Endothelial cell of umbilical vein (primary cell): Measurements from ENCODE around the gene CIBAR2. TPM values are rescaled to one million over a fixed set of nuclear protein-coding genes. Genes with fewer than 3 reads are reported as not detected.

ENCODE experiments used
- BruUV-seq: library from RNA; stranded (reverse); fragments of 400-500 nt; replicated peaks from 2 replicates; lab custom pipeline; 2021; lab: Mats Ljungman, UMichigan
- CTCF ChIA-PET: fragments of 300-600, 350-600 bp; sonication (Branson Sonifier 250); formaldehyde crosslinking; loops from one replicate; lab custom pipeline; 2021; ENCODE audit warnings: antibody characterized with exemption, inconsistent platforms; lab: Charles Lee
- POLR2A ChIA-PET: fragments of 300-600, 350-600 bp; sonication (Branson Sonifier 250); formaldehyde crosslinking; loops from one replicate; lab custom pipeline; 2021; ENCODE audit warnings: antibody characterized with exemption, inconsistent platforms; lab: Charles Lee
- DNase-seq: peaks from one replicate; pipeline ENCODE4 v3.0.0-alpha.2; 2011; ENCODE audit warnings: low read depth, low spot score
- FAIRE-seq: peaks from 2 replicates; lab custom pipeline; 2011; peaks lifted over from hg19 to GRCh38; lab: Jason Lieb, UNC
- H2AFZ ChIP-seq: 2 replicates; pipeline ENCODE4 v1.6.0; 2012; ENCODE audit warnings: low read depth, low read length, control low read depth, inconsistent platforms
- H3K27ac ChIP-seq: 2 replicates; pipeline ENCODE4 v1.5.1; 2011; ENCODE audit warnings: low read depth, mild to moderate bottlenecking, control low read depth, low read length, moderate library complexity; ENCODE audit not compliant: insufficient read depth
- H3K27me3 ChIP-seq, 2 experiments: 2 replicates each; pipeline versions ENCODE4 v1.6.0 to v1.6.1; 2011; ENCODE audit warnings: low read length in 2 of 2, mixed read lengths in 1 of 2; ENCODE audit not compliant: control insufficient read depth in 2 of 2, insufficient read depth in 2 of 2
- H3K36me3 ChIP-seq, 2 experiments: 2 replicates in 1 of 2; 3 replicates in 1 of 2; pipeline ENCODE4 v1.5.1; 2011; ENCODE audit warnings: low read length in 2 of 2, mild to moderate bottlenecking in 1 of 2, moderate library complexity in 1 of 2; ENCODE audit not compliant: control insufficient read depth in 2 of 2, insufficient read depth in 2 of 2; ENCODE audit errors: extremely low read depth in 1 of 2
- H3K4me1 ChIP-seq: 3 replicates; pipeline ENCODE4 v1.5.1; 2011; ENCODE audit warnings: mild to moderate bottlenecking, low read length; ENCODE audit not compliant: control insufficient read depth, insufficient read depth; ENCODE audit errors: extremely low read depth
- H3K4me2 ChIP-seq: 2 replicates; pipeline ENCODE4 v1.6.1; 2011; ENCODE audit warnings: low read length, control low read depth, mixed read lengths; ENCODE audit not compliant: insufficient read depth
- H3K4me3 ChIP-seq, 3 experiments: fragments of 200-600 bp in 1 of 3; sonication (generic), shearing (Covaris generic) in 1 of 3; replicated peaks in 1 of 3; 2 replicates each; pipeline ENCODE4 v1.5.1; 2011 to 2016; ENCODE audit warnings: control low read depth in 3 of 3, low read length in 3 of 3, mild to moderate bottlenecking in 2 of 3, inconsistent platforms in 1 of 3, low read depth in 1 of 3, moderate library complexity in 1 of 3; ENCODE audit not compliant: insufficient read depth in 1 of 3
- H3K79me2 ChIP-seq: 2 replicates; pipeline ENCODE4 v1.6.0; 2012; ENCODE audit warnings: low read length, inconsistent platforms; ENCODE audit not compliant: control insufficient read depth, insufficient read depth
- H3K9ac ChIP-seq: replicated peaks from 2 replicates; pipeline ENCODE3; 2011; ENCODE audit warnings: low read length, control low read depth; ENCODE audit not compliant: insufficient read depth; ENCODE audit errors: extremely low read depth
- H3K9me1 ChIP-seq: replicated peaks from 3 replicates; pipeline ENCODE4 v1.6.0; 2011; ENCODE audit warnings: mild to moderate bottlenecking, low read length; ENCODE audit not compliant: control insufficient read depth, insufficient read depth; ENCODE audit errors: extremely low read depth
- H3K9me3 ChIP-seq: replicated peaks from 2 replicates; pipeline ENCODE4 v1.5.1; 2012; ENCODE audit warnings: low read length, inconsistent platforms; ENCODE audit not compliant: control insufficient read depth, insufficient read depth
- H4K20me1 ChIP-seq: replicated peaks from 2 replicates; pipeline ENCODE3; 2011; ENCODE audit warnings: mild to moderate bottlenecking, low read length; ENCODE audit not compliant: control insufficient read depth, insufficient read depth; ENCODE audit errors: extremely low read depth
- CTCF ChIP-seq, 2 donors: IDR thresholded peaks; 1 replicate in 1 of 2; 2 replicates in 1 of 2; pipeline ENCODE4 v1.5.1; 2011; ENCODE audit warnings: low read length in 2 of 2, mild to moderate bottlenecking in 2 of 2, moderate library complexity in 2 of 2, control low read depth in 1 of 2, inconsistent platforms in 1 of 2, low read depth in 1 of 2; ENCODE audit not compliant: insufficient read depth in 1 of 2; ENCODE audit errors: extremely low read depth in 1 of 2
- EZH2 ChIP-seq: IDR thresholded peaks from 2 replicates; pipeline ENCODE4 v1.6.1; 2012; ENCODE audit warnings: borderline replicate concordance, low read depth, mild to moderate bottlenecking, moderate library complexity, low read length, inconsistent platforms; ENCODE audit not compliant: severe bottlenecking
- FOS ChIP-seq: IDR thresholded peaks from 2 replicates; pipeline ENCODE4 v1.6.1; 2011; ENCODE audit warnings: mild to moderate bottlenecking, low read length, moderate library complexity, borderline replicate concordance; ENCODE audit not compliant: insufficient read depth
- GATA2 ChIP-seq: IDR thresholded peaks from 2 replicates; pipeline ENCODE4 v1.7.0; 2011; ENCODE audit warnings: low read depth, mild to moderate bottlenecking, moderate library complexity, mixed read lengths, low read length; ENCODE audit not compliant: insufficient read length, insufficient read depth
- JUN ChIP-seq: IDR thresholded peaks from 2 replicates; pipeline ENCODE4 v1.6.1; 2011; ENCODE audit warnings: borderline replicate concordance, low read depth; ENCODE audit not compliant: insufficient read length, insufficient read depth
- MAX ChIP-seq: IDR thresholded peaks from 2 replicates; pipeline ENCODE4 v1.6.1; 2011; ENCODE audit not compliant: insufficient read depth, insufficient read length
- MYC ChIP-seq: IDR thresholded peaks from one replicate; pipeline ENCODE4 v1.6.1; 2011; ENCODE audit warnings: mild to moderate bottlenecking, low read depth, low read length
- POLR2A ChIP-seq: IDR thresholded peaks from 2 replicates; pipeline ENCODE4 v1.6.1; 2012; ENCODE audit warnings: low read depth, mild to moderate bottlenecking, control low read depth, low read length
- POLR2AphosphoS5 ChIP-seq: IDR thresholded peaks from 2 replicates; pipeline ENCODE4 v1.6.1; 2012; ENCODE audit warnings: low read depth, mild to moderate bottlenecking, control low read depth, low read length, moderate library complexity; ENCODE audit not compliant: insufficient read depth
- dilution Hi-C: fragments of 300-500 bp; cut with MboI; formaldehyde crosslinking; loops from one replicate; pipeline ENCODE4 v1.15.0; 2019; ENCODE audit warnings: low sequenced_read_pairs; ENCODE audit not compliant: extremely low pct_ligation_motif_present
- intact Hi-C: fragments of 100-400 bp; cut with micrococcal nuclease; formaldehyde crosslinking; loops from one replicate; pipeline ENCODE4 v1.10.0; 2022
- polyA plus RNA-seq, 4 experiments: library from polyadenylated mRNA; depleted of rRNA in 3 of 4; stranded (reverse) in 3 of 4; unstranded in 1 of 4; fragments of >200 nt; gene quantifications; 2 replicates each; pipeline versions ENCODE4 v1.2.1 to v1.2.3, GENCODE V29; 2011 to 2012; ENCODE audit warnings: missing spikeins in 1 of 4
- total RNA-seq: library from RNA; stranded (reverse); gene quantifications from 2 replicates; pipeline ENCODE4 v1.2.3, GENCODE V29; 2021

Gene CIBAR2
- total and polyA plus RNA-seq, 2 donors (not counting 3 experiments of a cell fraction or from before 2014, with no cell fraction given), result 0.07 TPM; not detected in 1

- Histone ChIP-seq H3K9ac (no peak overlapping the region), H3K9me1 (no peaks in the 10 kb centered on the region), H3K4me2 (no peak overlapping the region), H3K79me2 (no peaks in the 10 kb centered on the region), H2AFZ (no peak overlapping the region), H3K4me3 (no peak overlapping the region), H3K27me3 (no peaks in the 10 kb centered on the region), H4K20me1 (no peaks in the 10 kb centered on the region), H3K4me1 (peaks cover 27% of the 10 kb centered on the region), H3K27ac (peak overlapping the region; percentile 89), H3K36me3 (no peaks in the 10 kb centered on the region), H3K9me3 (no peaks in the 10 kb centered on the region)
- TF ChIP-seq MYC, result no peak
- TF ChIP-seq JUN, result no peak
- TF ChIP-seq MAX, result no peak
- TF ChIP-seq GATA2, result no peak
- no peak for TF ChIP-seq POLR2A
- no peak for TF ChIP-seq FOS
- no peak for TF ChIP-seq POLR2AphosphoS5
- TF ChIP-seq EZH2, result no peak
- TF ChIP-seq CTCF (IDR thresholded peaks at IDR 0.05; ENCODE audit: extremely low read depth in 1 of 2, insufficient read depth in 1 of 2, low read depth in 1 of 2, low read length in 2 of 2), result no peak
- ChIA-PET POLR2A (no interaction called here), CTCF (interaction anchor here (0.7 kb wide), 1 partner anchor 17 kb away, joined by 3 read pairs; no protein-coding TSS in a partner anchor)
- DNase-seq (no peak), FAIRE-seq (no peak)
- intact Hi-C loops, result no loop called here
- BruUV-seq, result no TSS peak
- dilution Hi-C loops, result no loop called here
Measured at GRCh38 chr16:85145188-85145587, 32.9 kb upstream of the CIBAR2 start.
